GM12878 (cell line): ENCODE results near the gene CACNA2D1. TPM values are rescaled to one million over a fixed set of nuclear protein-coding genes. Genes with fewer than 3 reads are reported as not detected.

ENCODE experiments used
- SP1 ChIP-seq: IDR thresholded peaks from one replicate; pipeline ENCODE4 v1.6.1; 2011; ENCODE audit warnings: low read depth, low read length
- polyA plus RNA-seq, 11 experiments: library from polyadenylated mRNA; depleted of rRNA in 4 of 11; unstranded in 6 of 11; stranded (reverse) in 5 of 11; fragments of >200 nt; fragmentation: Nextera tagmentation in 4 of 11; fragmentation: Illumina TruSeq in 1 of 11; extraction: Ambion mirVana in 4 of 11; extraction: Trizol in 1 of 11; gene quantifications; 1 replicate in 1 of 11; 2 replicates in 10 of 11; pipeline versions ENCODE4 v1.2.1 to v1.2.3, GENCODE V29; 2011 to 2016; ENCODE audit warnings: inconsistent platforms in 2 of 11, missing spikeins in 2 of 11, low read depth in 1 of 11
- total RNA-seq, 4 experiments: library from RNA; depleted of rRNA in 3 of 4; stranded (reverse); fragments of >200 nt in 3 of 4; fragmentation: Illumina TruSeq in 1 of 4; extraction: Trizol in 1 of 4; gene quantifications; 2 replicates each; pipeline versions ENCODE4 v1.2.1 to v1.2.3, GENCODE V29; 2013 to 2021
- TF ChIP-seq, protein P1 (sequence below): fragments of 450-650 bp; IDR thresholded peaks from 2 replicates; pipeline ENCODE4 v1.6.1; 2017; ENCODE audit warnings: mild to moderate bottlenecking, moderate library complexity
- TF ChIP-seq, protein P2 (sequence below): fragments of 450-650 bp; IDR thresholded peaks from 2 replicates; pipeline ENCODE4 v1.6.1; 2018; ENCODE audit warnings: mild to moderate bottlenecking, low read depth, moderate library complexity; ENCODE audit not compliant: partially characterized antibody

CACNA2D1 gene
- total and polyA plus RNA-seq, 10 of the 15 experiments (the other 5 are each of a cell fraction or from before 2014, with no cell fraction given), result 0.14 to 14.8 (median 0.97) TPM

DNA sequence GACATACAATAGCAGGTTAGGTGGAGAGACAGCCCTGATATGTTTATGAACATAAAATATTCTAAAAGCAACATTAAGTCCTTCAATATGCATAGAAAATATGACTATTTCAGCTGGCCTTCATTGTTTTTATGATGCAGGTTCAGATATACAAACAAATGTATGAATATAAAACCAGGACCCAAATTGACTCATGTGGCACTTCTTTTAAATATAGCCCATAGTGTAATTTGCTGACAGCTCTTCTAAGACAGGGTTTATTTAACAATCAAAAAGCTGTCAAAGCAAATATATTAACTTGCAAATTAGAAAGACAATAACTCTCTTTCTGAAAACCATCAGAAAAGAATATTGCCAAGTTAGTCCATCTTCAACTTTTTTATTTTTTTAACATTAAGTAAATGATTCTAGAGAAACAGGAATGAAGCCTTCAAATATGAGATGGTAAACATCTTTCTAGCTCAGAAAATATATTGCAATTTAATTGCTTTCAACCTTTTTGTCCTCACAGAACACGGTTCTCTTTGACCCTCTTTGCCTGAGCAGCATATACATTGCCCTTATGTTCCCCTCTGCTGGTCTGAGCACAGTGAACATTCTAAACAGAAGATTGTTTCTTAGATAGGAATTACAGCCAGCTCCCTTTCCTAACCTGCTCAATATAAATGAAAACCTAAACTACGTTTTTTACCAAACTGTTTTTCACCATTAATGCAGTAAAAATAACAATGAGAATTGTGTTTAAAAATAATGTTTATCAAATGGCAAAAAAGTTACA, 82.8 kb downstream of the CACNA2D1 start (continued):
- TF ChIP-seq, protein P1, sequence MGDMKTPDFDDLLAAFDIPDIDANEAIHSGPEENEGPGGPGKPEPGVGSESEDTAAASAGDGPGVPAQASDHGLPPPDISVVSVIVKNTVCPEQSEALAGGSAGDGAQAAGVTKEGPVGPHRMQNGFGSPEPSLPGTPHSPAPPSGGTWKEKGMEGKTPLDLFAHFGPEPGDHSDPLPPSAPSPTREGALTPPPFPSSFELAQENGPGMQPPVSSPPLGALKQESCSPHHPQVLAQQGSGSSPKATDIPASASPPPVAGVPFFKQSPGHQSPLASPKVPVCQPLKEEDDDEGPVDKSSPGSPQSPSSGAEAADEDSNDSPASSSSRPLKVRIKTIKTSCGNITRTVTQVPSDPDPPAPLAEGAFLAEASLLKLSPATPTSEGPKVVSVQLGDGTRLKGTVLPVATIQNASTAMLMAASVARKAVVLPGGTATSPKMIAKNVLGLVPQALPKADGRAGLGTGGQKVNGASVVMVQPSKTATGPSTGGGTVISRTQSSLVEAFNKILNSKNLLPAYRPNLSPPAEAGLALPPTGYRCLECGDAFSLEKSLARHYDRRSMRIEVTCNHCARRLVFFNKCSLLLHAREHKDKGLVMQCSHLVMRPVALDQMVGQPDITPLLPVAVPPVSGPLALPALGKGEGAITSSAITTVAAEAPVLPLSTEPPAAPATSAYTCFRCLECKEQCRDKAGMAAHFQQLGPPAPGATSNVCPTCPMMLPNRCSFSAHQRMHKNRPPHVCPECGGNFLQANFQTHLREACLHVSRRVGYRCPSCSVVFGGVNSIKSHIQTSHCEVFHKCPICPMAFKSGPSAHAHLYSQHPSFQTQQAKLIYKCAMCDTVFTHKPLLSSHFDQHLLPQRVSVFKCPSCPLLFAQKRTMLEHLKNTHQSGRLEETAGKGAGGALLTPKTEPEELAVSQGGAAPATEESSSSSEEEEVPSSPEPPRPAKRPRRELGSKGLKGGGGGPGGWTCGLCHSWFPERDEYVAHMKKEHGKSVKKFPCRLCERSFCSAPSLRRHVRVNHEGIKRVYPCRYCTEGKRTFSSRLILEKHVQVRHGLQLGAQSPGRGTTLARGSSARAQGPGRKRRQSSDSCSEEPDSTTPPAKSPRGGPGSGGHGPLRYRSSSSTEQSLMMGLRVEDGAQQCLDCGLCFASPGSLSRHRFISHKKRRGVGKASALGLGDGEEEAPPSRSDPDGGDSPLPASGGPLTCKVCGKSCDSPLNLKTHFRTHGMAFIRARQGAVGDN, result no peak
- TF ChIP-seq SP1, result no peak
- TF ChIP-seq, protein P2, sequence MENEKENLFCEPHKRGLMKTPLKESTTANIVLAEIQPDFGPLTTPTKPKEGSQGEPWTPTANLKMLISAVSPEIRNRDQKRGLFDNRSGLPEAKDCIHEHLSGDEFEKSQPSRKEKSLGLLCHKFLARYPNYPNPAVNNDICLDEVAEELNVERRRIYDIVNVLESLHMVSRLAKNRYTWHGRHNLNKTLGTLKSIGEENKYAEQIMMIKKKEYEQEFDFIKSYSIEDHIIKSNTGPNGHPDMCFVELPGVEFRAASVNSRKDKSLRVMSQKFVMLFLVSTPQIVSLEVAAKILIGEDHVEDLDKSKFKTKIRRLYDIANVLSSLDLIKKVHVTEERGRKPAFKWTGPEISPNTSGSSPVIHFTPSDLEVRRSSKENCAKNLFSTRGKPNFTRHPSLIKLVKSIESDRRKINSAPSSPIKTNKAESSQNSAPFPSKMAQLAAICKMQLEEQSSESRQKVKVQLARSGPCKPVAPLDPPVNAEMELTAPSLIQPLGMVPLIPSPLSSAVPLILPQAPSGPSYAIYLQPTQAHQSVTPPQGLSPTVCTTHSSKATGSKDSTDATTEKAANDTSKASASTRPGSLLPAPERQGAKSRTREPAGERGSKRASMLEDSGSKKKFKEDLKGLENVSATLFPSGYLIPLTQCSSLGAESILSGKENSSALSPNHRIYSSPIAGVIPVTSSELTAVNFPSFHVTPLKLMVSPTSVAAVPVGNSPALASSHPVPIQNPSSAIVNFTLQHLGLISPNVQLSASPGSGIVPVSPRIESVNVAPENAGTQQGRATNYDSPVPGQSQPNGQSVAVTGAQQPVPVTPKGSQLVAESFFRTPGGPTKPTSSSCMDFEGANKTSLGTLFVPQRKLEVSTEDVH, result no peak
